GM12873 (cell line): Measurements from ENCODE around the gene MCL1.

ENCODE experiments used
- CTCF ChIP-seq: IDR thresholded peaks from 2 replicates; pipeline ENCODE4 v1.5.1; 2012; ENCODE audit warnings: low read depth, mild to moderate bottlenecking, moderate library complexity, low read length, control low read depth; ENCODE audit not compliant: insufficient read depth; ENCODE audit errors: missing control alignments

The MCL1 gene

GRCh38 chr1:150579945-150580642 is 684 bp upstream of the MCL1 start:
- TF ChIP-seq CTCF: no peak

GRCh38 chr1:150578272-150579109 is 919 bp downstream of the MCL1 start:
- TF ChIP-seq CTCF: no peak

GRCh38 chr1:150577557-150578271 is 1.7 kb downstream of the MCL1 start:
- TF ChIP-seq CTCF: no peak

GRCh38 chr1:150576794-150577556 is 2.4 kb downstream of the MCL1 start:
- TF ChIP-seq CTCF: no peak

- no peak for TF ChIP-seq CTCF
Observed at GRCh38 chr1:150576367-150576711, 3.1 kb downstream of the MCL1 start.

GRCh38 chr1:150575518-150576366 is 3.7 kb downstream of the MCL1 start:
- no peak for TF ChIP-seq CTCF
